Measurements from ENCODE around the gene MAML2. TPM values are rescaled to one million over a fixed set of nuclear protein-coding genes. Genes with fewer than 3 reads are reported as not detected.

Gene MAML2
- total RNA-seq, 1 experiment from 2014 or later = 2.7 TPM

DNA sequence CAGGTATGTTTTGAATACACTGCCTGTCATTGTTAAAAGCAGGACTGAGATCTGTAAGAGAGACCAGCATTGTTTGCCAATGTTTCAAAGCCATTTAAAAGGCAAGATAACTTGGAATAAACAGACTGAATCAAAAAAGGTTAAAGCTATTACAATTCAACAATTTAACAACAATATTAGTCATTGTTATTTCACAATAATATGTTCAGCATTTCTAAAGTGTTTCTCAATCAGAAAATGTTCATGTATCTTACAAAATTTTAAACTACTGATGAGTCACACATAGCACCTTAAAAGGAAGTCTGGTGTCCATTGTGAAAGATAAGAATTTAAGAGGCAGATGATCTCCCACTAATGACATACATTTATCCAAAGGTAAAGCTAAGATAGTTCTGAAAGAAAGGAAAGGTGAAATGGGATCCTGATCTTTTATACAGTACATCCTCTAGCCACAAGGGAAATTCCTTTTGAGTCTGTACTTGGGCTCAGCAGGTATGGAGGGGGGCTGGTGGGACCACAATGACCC, 79.7 kb downstream of the MAML2 start:
- Mint-ChIP-seq H3K9me3 (no peaks in the 10 kb centered on the region), H3K4me3 (no peak overlapping the region), H3K36me3 (ENCODE audit: insufficient read depth in 1 of 3, low read depth in 3 of 3) (no peaks in the 10 kb centered on the region), H3K27me3 (ENCODE audit: low read depth) (no peaks in the 10 kb centered on the region), H3K4me1 (peaks cover 13 to 23% of the 10 kb centered on the region in 2 experiments), H3K27ac (no peak overlapping the region)
- Histone ChIP-seq H3K79me2 (ENCODE audit: insufficient read depth, low read length) (no peaks in the 10 kb centered on the region), H3T11ph (ENCODE audit: low read length) (no peak overlapping the region), H2AFZ (ENCODE audit: low read length) (no peak overlapping the region), H2BK120ac (ENCODE audit: low read depth, low read length, poor library complexity, severe bottlenecking) (no peak overlapping the region), H3K9me3 (ENCODE audit: control insufficient read depth, low read depth, low read length) (no peaks in the 10 kb centered on the region), H3K79me1 (ENCODE audit: insufficient read depth, low read depth, low read length, poor library complexity, severe bottlenecking) (peaks cover 3% of the 10 kb centered on the region), H3K4me1 (ENCODE audit: insufficient read depth, low read length) (no peaks in the 10 kb centered on the region; the same call in 1 of the 2 replicates), H3K27me3 (ENCODE audit: insufficient read depth, low read length) (no peaks in the 10 kb centered on the region), H4K91ac (ENCODE audit: insufficient read length, low read depth, low read length) (no peak overlapping the region), H2BK12ac (ENCODE audit: insufficient read length, low read depth, low read length) (no peak overlapping the region), H3K27ac (ENCODE audit: insufficient read length, low read depth, low read length) (no peak overlapping the region), H4K5ac (ENCODE audit: insufficient read length, low read depth, low read length) (no peak overlapping the region), H2BK20ac (ENCODE audit: low read depth, low read length, poor library complexity, severe bottlenecking) (no peak overlapping the region), H3K9ac (ENCODE audit: extremely low read depth, insufficient read length, low read length) (no peak overlapping the region), H3K14ac (ENCODE audit: insufficient read depth, low read length) (no peak overlapping the region), H3K23ac (ENCODE audit: insufficient read length, low read depth, low read length) (no peak overlapping the region), H2BK5ac (ENCODE audit: insufficient read length, low read length) (no peak overlapping the region), H2AK5ac (ENCODE audit: insufficient read length, low read length) (no peak overlapping the region), H3K4ac (ENCODE audit: low read depth, low read length) (no peak overlapping the region), H3K4me2 (ENCODE audit: insufficient read depth, insufficient read length, low read length) (no peak overlapping the region), H3K23me2 (ENCODE audit: insufficient read length, low read depth, low read length, poor library complexity, severe bottlenecking) (no peaks in the 10 kb centered on the region), H3K18ac (ENCODE audit: insufficient read length, low read depth, low read length) (no peak overlapping the region), H3K56ac (ENCODE audit: insufficient read length, low read depth, low read length) (no peak overlapping the region), H4K8ac (replicated peaks; ENCODE audit: insufficient read length, low read depth, low read length) (no peak overlapping the region), H4K20me1 (ENCODE audit: control insufficient read depth, insufficient read depth, insufficient read length) (no peaks in the 10 kb centered on the region), H2BK15ac (ENCODE audit: low read depth, low read length) (no peak overlapping the region)
- DNase-seq = no peak
- TF ChIP-seq, protein P1, sequence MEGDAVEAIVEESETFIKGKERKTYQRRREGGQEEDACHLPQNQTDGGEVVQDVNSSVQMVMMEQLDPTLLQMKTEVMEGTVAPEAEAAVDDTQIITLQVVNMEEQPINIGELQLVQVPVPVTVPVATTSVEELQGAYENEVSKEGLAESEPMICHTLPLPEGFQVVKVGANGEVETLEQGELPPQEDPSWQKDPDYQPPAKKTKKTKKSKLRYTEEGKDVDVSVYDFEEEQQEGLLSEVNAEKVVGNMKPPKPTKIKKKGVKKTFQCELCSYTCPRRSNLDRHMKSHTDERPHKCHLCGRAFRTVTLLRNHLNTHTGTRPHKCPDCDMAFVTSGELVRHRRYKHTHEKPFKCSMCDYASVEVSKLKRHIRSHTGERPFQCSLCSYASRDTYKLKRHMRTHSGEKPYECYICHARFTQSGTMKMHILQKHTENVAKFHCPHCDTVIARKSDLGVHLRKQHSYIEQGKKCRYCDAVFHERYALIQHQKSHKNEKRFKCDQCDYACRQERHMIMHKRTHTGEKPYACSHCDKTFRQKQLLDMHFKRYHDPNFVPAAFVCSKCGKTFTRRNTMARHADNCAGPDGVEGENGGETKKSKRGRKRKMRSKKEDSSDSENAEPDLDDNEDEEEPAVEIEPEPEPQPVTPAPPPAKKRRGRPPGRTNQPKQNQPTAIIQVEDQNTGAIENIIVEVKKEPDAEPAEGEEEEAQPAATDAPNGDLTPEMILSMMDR (conservative IDR thresholded peaks at IDR 0.05) = peak; percentile 28; the same call in 1 of the 3 replicates
